Peyer's patch (tissue), 4 donors: ENCODE results near the gene HK2.

Experiments
- CTCF ChIP-seq, 6 experiments: fragments of 450-650 bp in 4 of 6; fragments of 200-600 bp in 2 of 6; sonication (generic) in 1 of 6; IDR thresholded peaks; one replicate each; pipeline ENCODE4 v1.5.1; 2017 to 2019; ENCODE audit warnings: antibody characterized with exemption in 6 of 6, mild to moderate bottlenecking in 3 of 6, moderate library complexity in 1 of 6
- POLR2A ChIP-seq, 2 donors: fragments of 450-650 bp; IDR thresholded peaks; one replicate each; pipeline ENCODE4 v1.5.1; 2017; ENCODE audit warnings: antibody characterized with exemption in 2 of 2, mild to moderate bottlenecking in 2 of 2, moderate library complexity in 2 of 2

GRCh38 chr2:74833418-74834233 is at the start of gene HK2:
- TF ChIP-seq CTCF (IDR thresholded peaks at IDR 0.05) (no peak), POLR2A (IDR thresholded peaks at IDR 0.05) (peak; percentile 39 to 70)
